ENCODE measurements around the gene CSNK1E.

GRCh38 chr22:38292694-38293093 is 24.5 kb downstream of the CSNK1E start:
- TF ChIP-seq, protein P1, sequence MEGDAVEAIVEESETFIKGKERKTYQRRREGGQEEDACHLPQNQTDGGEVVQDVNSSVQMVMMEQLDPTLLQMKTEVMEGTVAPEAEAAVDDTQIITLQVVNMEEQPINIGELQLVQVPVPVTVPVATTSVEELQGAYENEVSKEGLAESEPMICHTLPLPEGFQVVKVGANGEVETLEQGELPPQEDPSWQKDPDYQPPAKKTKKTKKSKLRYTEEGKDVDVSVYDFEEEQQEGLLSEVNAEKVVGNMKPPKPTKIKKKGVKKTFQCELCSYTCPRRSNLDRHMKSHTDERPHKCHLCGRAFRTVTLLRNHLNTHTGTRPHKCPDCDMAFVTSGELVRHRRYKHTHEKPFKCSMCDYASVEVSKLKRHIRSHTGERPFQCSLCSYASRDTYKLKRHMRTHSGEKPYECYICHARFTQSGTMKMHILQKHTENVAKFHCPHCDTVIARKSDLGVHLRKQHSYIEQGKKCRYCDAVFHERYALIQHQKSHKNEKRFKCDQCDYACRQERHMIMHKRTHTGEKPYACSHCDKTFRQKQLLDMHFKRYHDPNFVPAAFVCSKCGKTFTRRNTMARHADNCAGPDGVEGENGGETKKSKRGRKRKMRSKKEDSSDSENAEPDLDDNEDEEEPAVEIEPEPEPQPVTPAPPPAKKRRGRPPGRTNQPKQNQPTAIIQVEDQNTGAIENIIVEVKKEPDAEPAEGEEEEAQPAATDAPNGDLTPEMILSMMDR (optimal IDR thresholded peaks at IDR 0.05 in 1 of 3, IDR thresholded peaks at IDR 0.05 in 1 of 3, conservative IDR thresholded peaks at IDR 0.05 in 1 of 3; ENCODE audit: extremely low read depth in 1 of 3, insufficient read depth in 2 of 3, low read length in 3 of 3): no peak
- no peak for TF ChIP-seq EZH2 (IDR thresholded peaks at IDR 0.05; ENCODE audit: low read length)
